DMS114 treated with DMSO at 0.1 percent for 48 hours (cell line): ENCODE results near the gene LONP2.
"Not testable (repeated sequence)": the region's sequence is repeated elsewhere in the genome, so short reads cannot be mapped to it uniquely, and the experiment has no call there.

Experiments
- DNase-seq: peaks from one replicate; lab custom pipeline; 2025; ENCODE audit not compliant: unreplicated experiment; lab: John Stamatoyannopoulos, UW

The LONP2 gene

DNA sequence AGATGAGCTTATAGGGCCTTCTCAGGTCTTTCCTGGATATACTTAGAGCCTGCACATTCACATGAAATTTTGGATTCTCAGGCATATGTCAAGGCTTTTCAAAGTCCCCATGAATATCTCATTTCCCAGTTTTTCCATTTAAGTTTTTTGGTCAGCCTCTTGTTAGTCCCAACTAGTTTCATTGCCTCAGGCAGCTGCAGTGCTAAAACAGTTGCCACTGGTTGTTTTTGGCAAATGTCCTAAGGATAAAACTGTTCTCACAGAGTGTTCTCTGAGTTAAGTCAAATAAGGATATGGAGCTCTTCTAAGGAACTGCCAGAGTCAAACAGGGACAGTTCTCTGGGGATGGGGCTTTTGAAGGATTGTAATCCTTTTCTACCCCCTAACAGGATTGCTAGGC lies 43.1 kb downstream of the LONP2 start:
- DNase-seq = no peak

DNA sequence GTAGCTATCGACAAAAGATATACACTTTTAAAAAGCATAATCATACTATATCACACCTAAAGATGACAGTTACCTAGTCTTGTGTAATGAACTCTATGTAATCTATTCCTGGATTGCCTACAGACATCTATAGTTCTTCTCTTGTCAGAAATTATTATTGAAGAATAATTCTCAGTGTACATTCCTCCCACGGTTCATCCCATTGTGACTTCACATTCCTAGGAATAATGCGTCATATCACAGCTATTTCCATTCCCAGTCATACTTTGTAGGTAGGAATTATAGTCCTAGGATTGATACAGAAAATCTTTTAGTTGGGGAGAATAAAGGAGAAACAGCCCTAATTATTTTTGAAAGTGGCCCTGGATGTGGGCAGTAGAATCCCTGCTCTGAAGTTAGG lies 47.2 kb downstream of the LONP2 start:
- no peak for DNase-seq

DNA sequence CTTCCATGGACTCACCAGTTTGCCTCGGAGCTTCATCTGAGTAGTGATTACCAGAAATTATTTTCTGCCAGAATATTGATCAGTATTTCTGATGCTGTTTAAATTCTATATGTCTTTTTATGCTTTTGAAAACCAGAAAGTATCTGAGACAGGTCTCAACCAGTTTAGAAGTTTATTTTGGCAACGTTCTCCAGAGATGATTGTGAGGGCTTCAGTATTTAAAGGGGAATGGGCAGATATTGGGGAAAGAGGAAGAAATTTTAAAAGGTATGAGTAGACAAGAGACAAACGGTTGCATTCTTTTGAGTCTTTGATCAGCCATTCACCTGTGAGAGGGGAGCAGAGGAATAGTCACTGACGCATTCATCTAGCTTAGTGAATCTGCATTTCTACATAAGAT lies 47.7 kb downstream of the LONP2 start:
- DNase-seq = no peak

DNA sequence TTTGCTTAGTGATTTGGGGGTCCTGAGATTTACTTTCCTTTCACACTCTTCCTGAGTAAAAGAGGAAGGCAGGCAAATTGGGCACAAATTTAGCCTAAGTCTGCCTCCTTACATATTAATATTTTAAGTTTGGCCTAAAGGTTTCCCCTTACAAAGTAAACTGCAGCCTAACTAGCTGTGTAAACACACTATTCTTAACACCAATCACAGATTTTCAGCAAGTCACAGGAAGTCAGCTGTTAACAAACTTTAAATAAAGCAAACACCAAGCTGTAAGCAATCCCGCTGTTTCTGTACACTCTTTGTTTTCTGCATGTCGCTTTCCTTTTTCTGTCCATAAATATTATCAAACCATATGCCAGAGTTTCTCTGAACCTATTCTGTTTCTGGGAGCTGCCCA lies 48.4 kb downstream of the LONP2 start:
- no peak for DNase-seq

DNA sequence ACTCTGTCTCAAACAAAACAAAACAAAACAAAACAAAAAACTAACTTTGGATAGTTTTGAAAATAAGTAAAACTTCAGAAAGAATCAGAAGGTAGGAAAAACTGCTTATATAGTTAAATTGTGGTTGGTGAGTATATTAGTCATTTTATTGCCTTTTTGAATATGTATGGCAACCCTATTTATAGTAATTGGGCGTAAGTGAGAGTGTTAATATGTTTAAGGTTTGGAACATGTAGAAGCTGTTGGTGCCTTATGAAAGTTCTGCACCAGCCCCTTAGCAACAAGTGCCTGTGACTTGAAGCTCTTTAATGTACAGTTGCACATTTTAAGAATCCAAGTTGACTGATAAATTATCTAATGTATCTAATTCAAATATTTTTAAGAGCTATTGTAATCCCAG lies 50.6 kb downstream of the LONP2 start:
- no peak for DNase-seq

DNA sequence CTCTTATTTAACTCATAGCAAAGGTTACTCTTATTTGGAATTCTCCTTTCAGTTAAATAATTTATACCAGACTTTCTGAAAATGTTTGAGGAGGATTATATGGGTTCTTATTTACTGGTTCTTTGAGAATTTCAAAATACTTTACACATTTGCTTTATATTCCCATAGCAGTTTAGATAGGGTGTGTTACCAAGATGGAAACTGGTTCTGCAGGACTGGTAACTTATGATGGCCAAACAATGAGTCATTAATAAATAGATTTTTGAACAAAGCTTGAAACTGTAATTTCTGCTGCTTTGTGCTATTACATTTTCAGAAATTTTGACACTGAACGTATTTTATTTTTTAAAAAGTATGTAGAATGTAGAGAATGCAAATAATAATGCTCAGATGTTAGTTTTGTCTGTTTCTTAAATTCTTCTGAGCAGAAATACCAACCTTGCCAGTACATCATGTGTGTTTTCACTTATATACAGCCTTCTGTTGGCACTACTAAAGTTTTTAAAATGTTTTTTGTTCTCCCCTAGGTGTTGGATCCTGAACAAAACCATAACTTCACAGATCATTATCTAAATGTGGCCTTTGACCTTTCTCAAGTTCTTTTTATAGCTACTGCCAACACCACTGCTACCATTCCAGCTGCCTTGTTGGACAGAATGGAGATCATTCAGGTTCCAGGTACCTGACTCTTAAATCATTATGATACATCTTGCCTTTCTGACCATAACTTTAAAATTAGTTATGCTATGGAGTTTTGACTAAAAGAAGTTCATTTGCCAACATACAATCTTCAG lies 51.6 kb downstream of the LONP2 start:
- no peak for DNase-seq

DNA sequence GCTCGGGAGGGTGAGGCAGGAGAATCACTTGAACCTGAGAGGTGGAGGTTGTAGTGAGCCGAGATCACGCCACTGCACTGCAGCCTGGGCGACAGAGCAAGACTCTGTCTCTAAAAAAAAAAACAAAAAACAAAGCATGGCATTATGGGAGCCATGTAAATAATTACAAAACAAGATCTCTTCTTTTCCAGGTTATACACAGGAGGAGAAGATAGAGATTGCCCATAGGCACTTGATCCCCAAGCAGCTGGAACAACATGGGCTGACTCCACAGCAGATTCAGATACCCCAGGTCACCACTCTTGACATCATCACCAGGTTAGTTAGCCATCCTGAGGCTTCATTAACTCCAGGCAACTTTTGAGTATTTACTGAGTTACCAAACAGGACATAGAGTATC lies 55.4 kb downstream of the LONP2 start:
- no peak for DNase-seq

DNA sequence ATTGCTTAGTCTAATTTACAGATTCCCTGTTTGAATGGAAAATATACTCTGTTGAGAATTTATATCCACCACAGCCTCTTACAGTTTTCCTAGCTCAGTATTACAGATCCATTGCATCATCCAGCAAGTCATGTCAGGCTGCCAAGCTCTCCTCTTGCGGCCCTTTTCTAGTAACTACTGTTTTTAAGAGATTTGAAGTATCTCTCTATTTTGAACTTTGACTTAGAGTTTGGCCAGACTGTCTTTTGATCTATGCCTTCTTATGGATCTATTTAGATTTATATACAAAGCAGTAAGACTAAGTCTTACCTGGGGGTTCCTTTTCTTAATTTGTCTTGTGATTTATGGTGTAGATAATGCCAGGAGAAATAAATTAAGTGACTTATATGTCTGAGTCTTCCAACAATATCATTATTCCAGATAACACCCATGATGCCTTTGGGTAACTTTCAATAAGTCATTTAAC lies 56.3 kb downstream of the LONP2 start:
- no peak for DNase-seq

DNA sequence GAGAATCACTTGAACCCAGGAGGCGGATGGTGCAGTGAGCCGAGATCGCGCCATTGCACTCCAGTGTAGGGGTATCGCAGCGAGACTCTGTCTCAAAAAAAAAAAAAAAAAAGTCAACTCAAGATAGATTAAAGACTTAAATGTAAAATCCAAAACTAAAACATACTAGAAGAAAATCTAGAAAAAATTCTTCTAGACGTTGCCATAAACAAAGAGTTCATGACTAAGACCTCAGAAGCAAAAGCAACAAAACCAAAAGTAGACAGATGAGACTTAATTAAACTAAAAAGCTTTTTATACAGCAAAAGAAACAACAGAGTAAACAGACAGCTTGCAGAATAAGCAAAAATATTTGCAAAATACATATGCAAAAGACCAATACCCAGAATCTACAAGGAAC lies 64.4 kb downstream of the LONP2 start:
- no peak for DNase-seq

DNA sequence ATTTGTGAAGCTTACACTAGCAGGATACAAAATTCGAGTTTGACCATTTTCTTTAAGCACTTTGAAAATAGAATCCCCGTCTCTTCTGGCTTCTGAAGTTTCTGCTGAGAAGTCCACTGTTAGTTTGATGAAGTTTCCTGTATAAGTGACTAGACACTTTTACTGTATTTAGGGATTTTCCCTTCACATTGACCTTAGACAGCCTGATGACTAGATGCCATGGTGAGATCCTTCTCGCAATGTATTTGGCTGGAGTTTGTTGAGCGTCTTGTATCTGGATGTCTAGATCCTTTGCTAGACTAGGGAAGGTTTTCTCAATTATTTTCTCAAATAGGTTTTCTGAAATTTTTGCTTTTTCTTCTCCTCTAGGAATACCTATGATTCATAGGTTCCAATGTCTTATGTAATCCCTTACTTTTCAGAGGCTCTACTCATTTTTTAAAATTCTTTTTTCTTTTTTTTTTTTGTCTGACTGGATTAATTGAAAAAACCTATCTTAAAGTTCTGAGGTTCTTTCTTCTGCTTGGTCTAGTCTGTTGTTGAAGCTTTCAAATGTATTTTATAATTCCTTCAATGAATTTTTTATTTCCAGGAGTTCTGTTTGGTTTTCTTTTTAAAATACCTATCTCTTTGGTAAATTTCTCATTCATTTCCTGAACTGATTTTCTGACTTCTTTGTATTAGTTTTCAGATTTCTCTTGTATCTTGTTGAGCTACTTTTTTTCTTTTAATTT lies 67.0 kb downstream of the LONP2 start:
- DNase-seq = no peak

DNA sequence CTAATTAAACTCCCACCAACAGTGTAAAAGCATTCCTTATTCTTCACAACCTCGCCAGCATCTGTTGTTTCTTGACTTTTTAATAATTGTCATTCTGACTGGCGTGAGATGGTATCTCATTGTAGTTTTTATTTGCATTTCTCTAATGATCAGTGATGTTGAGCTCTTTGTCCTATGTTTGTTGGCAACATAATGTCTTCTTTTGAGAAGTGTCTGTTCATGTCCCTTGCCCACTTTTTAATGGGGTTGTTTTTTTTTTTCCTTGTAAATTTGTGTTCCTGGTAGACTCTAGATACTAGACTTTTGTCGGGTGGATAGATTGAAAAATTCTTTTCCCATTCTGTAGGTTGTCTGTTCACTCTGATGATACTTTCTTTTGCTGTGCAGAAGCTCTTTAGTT lies 69.8 kb downstream of the LONP2 start:
- DNase-seq = not testable (repeated sequence)

DNA sequence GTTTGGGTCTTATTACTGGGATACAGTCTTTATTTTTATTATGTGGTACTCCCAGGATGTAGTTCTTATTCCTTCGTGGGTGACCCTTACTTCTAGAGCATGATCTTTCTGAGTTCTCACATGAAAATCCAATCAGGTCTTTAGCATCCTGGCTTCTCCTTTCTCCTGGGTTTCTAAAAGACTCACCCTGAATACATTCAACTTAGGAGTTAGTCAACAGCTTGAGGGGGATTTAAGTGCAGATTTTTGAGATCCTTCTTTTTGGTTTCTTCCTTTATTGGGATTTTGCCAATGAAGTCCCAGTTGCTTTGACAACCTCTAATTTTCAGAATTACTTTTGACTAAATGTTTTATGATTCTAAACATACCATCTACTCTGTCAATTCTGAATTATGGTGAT lies 72.9 kb downstream of the LONP2 start:
- no peak for DNase-seq

DNA sequence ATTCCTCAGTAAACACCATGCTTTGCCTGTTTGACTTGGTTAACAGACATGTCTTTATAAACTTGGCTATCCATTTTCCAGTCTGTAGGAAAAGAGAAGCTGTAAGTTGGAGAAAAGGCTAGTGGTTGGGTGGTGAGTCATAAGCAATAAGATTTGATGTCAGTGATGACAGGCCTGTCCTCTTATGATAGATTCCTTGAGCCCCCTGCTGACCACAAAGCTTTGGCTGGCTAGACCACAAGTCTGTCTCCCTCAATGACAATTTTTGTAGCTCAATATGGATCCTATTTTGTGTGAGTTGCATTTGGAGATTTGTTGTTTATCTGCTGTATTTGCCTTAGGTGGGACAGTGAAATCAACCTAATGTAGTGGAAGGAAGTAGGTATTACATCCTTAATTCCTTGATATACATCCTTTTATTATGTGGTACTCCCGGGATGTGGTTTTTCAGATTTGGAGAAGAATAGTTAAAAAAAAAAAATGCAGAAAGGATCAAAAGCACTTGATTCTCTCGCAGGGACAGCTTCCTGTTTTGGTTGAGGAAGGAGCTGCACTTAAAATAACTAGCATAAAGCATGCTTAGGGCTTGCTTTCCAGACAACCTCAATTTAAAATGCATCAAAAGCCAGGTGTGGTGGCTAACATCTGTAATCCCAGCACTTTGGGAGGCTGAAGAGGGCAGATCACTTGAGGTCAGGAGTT lies 73.7 kb downstream of the LONP2 start:
- DNase-seq = no peak

DNA sequence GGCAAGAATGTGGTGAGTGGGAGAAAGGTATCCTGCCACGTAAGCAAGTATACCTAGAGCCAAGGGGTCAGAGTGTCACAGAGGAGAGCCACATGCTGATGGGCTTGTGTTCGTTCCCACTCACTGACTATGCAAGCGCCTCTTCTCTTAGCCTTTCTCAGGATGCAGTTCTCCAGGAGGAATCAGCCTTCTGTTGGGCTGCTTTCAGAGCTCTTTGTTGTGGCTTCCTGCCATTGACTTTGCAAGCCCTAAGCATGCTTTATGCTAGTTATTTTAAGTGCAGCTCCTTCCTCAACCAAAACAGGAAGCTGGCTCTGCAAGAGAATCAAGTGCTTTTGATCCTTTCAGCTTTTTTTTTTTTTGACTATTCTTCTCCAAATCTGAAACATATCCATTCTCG lies 74.5 kb downstream of the LONP2 start:
- no peak for DNase-seq

DNA sequence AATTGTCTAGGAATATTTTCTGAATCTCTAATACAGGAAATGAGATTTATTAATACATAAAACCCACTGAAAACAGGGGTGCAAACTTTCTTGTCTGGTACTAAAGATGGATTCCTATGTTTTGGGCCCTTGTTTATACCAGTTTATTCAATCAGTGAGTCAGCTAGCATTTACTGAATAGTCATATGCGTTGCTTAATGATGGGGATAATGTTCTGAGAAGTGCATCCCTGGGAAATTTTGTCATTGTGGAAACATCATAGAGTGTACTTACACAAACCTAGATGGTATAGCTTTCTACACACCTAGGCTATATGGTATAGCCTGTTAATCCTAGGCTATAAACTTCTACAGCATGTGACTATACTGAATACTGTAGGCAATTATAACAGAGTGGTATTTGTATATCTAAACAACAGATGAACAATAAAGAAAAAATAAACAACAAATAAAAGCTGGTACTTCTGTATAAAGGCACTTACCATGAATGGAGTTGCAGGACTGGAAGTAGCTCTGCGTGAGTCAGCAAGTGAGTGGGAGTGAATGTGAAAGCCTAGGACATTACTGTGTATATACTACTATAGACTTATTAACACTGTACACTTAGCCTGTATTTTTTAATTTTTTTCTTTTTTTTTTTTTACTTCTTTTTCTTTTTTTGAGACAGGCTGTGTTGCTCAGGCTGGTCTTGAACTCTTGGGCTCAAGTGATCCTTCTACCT lies 77.4 kb downstream of the LONP2 start:
- no peak for DNase-seq

DNA sequence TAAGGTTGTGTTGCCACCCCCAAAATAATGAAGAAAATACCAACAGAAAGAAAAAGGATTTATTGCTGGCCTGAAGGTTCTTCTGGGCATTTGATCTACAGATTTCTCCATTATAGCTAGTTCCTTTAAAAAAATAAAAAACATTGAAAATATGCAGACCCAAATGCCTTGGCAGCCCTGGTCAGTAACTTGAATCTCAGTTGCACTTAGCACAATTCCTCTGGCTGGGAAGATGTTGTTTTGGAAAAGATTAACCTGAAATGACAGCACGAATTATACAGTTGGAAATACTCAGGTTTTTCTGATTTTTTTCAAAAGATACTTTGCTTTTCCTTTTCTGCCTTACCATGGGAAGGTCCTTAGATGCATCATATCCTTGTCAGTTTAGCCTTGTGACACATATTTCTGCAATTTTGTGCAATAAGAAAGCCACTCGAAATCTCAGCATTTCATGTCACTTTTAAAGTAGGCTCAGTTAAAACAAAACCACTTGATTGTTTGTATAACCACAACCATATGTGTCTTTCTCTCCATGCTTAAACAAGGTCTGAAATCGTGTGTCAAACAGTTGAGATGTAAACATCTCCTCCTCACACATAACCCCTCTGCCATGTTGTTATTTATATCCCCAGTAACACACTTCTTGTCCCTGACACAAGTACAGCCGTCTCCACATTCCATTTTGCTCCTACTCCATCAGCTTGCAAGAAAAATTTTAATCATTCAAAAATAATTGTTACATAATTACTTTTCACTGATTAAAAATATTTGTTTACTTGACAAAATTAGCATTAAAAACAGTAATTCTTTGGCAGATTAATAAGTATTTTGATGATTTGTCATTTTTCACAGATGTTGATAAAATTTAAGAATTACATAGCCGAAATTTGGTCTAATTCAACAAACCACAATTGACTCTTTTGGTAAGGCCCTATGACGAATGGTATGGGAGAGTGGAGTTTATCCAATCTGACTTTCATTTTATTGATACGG lies 80.0 kb downstream of the LONP2 start:
- no peak for DNase-seq

DNA sequence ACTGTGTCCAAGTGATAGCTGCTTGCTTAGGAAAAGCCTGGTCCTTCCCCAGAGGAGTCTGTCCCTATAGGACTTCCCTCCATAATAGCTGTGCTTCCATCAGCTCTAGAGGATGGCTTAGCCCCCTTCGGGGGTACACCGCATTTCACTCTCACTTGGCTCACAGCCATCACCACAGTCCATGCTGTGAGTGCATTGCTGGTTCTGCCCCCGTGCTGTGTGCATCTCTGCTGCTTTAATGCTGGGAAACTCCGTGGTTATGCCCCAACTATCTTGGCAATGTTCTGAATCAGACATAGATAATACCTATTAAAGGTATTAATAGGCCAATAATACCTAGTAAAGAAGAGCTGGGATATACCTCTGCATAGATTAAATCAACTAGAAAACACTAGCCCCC lies 82.8 kb downstream of the LONP2 start:
- no peak for DNase-seq

DNA sequence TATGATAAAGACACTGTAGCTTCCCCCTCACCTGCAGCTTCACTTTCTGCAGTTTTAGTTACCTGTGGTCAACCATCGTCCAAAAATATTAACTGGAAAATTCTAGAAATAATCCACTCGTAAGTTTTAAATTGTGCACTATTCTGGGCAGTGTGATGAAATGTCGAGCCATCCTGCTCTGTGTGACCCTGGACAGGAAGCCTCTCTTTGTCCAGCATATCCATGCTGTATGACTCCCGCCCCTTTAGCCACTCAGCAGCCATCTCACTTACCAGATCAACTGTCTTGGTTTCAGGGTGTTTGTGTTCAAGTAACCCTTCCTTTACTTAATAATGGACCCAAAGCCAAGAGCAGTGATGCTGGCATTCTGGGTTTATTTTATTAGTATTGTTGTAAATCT lies 85.0 kb downstream of the LONP2 start:
- DNase-seq = no peak

DNA sequence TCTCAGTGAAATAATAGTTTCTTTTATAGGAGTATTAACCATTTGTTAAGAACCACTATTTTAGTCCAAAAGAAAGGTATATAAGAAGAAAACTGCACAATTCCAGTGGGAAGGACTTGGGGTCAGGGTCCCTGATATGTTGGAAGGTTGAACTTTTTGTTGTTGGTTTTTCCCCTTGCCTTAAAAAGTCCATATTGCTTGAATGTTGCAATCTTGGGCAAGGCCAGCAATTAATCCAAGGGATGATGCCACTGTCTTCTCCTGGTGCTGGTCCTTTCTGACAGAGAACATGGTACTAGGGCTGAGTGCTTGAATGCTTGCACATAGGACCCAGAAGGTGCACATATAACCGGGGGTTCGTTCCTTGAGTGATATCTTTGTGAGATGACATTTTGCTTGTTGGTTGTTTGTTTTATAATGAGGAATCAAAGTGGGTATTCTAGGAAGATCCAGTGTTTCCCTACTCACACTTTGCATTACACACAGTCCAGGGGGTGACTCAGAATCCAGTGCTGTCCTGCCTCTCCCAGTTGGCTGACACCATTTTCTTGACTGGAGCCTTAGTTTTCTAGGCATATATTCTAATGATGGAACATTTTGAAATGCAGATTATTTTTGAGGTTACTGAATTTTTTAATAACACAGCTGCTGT lies 86.2 kb downstream of the LONP2 start:
- no peak for DNase-seq

DNA sequence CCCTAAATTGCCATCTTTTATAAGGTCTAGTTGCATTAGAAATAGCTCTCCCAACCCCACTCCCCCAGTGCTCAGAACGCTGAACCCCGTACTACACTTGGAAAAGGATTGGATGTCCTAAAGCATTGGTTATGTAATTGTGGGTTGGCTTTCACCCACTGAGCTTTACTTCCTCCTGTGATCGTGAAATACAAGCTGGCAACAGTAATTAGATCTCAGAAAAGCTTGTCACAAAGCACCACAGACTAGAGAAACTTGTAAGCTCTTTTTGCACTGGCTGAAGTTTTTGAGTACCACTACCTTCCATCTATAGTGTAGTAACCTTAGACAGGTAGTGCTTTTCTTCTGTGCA lies 86.7 kb downstream of the LONP2 start:
- DNase-seq = no peak
